Esophagus squamous epithelium (tissue), 4 donors: Measurements from ENCODE around the gene SNX27.

Experiments
- CTCF ChIP-seq, 6 experiments: fragments of 450-650 bp in 4 of 6; fragments of 200-600 bp in 2 of 6; sonication (generic) in 2 of 6; IDR thresholded peaks; one replicate each; pipeline ENCODE4 v1.5.1; 2016 to 2019; ENCODE audit warnings: antibody characterized with exemption in 6 of 6, mild to moderate bottlenecking in 4 of 6, moderate library complexity in 4 of 6
- POLR2A ChIP-seq, 4 donors: fragments of 450-650 bp; IDR thresholded peaks; one replicate each; pipeline ENCODE4 v1.6.1; 2017; ENCODE audit warnings: antibody characterized with exemption in 4 of 4, mild to moderate bottlenecking in 4 of 4, moderate library complexity in 3 of 4

GRCh38 chr1:151653397-151653796 lies 41.5 kb downstream of the SNX27 start:
- TF ChIP-seq CTCF (IDR thresholded peaks at IDR 0.05) (no peak), POLR2A (IDR thresholded peaks at IDR 0.05) (no peak)
